Stimulated activated CD8-positive, alpha-beta memory T cell treated with anti-CD3 and anti-CD28 coated beads, Interleukin-4, amount 100 ng/mL, for 24 hours (primary cell): ENCODE measurements around the gene CHST15.

ENCODE experiments used
- DNase-seq: peaks from one replicate; pipeline ENCODE4 v3.0.0-alpha.2; 2020; ENCODE audit warnings: low read depth

Gene CHST15

DNA sequence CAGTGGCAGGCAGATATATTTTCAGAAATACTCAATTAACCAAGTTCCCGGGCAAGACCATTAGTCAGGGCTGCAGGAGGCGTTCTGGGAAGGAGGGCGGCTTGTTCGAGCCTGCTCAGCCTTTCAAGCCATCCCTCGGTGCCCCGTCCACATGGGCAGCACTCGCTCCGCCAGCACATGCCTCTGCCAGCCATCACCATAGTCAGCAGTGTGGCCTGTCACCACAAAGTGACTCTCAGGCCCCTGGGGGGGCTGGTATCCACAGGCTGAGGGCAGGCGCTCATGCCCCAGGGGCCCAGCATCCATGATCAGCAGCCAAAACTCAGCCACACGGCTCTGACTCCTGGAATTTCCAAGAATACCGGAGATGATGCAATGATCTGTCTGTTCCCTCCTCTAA lies 81.9 kb downstream of the CHST15 start:
- DNase-seq = no peak

DNA sequence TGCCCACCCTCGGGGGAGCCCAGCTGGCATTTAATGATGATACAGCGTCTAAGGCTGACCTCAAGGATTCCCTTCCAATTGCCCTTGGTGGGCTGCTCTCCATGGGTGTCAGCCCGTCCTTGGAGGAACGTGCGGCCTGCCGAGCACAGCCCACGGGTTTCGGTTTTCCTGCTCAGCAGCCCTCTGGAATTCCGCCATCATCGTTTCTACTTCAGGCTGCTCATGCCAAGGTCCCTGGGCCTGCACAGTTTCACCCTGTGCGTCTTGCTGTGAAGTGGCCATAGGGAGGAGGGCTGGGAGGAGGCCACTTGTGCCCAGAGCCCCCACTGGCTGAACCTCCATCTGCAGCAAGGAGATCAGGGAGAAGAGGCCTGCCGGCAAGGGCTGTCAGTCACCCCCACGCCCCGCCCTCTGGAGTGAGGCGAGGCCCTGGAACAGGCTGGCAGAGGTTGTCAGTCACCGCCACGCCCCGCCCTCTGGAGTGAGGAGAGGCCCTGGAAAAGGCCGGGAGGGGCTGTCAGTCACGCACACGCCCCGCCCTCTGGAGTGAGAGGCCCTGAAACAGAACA lies 82.8 kb downstream of the CHST15 start:
- DNase-seq = no peak

DNA sequence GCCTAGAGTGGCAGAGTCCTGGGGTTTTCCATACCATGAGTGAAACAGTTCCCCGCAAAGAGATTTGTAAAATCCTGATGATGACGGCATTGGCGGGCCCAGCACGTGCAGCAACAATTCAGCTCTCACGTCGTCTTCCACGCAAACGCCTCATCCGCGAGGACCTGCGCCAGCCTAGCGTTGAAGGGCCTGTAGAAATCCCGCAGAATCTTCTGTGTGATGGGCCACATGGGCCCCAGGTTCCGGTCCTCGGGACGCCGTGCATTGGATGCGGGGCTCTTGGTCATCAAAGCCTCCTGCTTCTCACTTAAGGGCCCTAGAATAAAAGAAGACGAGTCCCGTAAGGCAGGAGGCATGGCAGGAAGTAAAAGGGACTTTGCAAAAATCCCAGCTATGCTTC lies 83.4 kb downstream of the CHST15 start:
- no peak for DNase-seq

DNA sequence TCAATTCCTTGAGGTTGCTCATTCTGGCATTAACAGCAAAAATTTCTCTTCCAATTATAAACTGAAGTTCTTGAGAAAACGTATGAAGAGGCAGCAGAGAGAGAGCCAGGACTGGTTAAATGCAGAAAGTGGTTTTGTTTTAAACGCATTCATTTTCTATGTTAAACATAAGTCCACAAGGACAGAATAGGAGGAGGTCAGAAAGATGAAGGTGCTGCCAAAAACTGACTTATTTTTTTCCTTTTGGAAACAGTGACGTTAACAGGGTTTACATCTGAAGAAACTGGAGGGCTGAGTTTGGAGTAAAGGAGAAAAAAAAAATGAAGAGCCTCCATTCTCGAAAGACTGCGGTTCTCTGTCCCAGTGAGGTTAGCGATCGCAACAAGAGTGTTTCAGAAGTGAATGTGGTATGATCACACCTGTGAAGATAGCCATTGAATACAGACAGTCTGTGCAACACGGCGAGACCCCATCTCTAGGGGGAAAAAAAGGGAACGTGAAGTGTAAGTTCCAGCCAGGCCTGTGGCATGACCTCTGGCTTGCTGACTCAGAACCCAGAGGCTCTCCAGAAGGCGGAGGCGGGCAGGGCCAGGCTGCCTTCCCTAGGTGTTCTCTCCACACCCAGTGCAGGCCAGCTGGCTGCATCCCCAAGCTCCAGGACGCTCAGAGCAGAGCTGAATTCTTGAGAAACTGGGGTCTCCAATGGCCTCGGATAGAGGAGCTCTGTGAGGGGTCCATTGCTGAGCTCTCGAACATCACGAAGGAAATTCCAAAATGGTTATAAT lies 84.0 kb downstream of the CHST15 start:
- DNase-seq = no peak

DNA sequence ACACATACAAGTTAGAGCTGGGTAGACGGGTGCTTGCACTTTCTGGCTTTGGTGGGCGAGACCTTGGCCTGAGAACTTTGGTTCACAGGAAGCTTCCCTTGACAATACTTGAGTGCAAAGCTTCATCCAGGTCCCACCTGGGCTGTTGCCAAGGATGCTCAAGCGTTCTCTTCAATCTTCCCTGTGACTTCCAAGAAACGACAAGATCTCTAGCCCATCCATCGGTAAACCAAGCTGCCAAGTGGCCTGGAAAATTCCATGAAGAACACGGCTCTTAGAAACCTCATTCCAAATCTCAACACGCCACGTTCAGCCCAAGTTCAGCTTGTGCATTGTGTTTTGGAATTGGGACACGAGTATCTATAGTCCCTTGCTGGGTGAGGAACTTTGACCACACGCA lies 84.7 kb downstream of the CHST15 start:
- DNase-seq = no peak

DNA sequence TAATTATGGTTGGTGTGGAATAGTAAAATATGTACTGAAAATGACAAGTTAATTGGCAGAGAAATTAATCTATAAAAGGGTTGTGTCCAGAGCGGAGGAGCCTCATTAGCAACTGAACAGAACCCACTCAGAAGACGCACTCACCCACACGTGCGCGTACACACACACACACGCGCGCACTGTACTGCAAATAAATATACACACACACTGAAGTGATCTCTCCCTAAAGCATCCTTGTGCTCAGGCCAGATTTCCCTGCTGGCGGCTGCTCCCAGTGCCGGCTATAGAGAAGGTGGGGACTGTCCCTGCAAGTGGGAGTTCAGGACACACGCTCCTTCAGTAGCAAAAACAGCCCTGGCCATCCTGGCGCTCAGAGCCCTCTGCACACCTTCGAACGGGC lies 85.2 kb downstream of the CHST15 start:
- no peak for DNase-seq

DNA sequence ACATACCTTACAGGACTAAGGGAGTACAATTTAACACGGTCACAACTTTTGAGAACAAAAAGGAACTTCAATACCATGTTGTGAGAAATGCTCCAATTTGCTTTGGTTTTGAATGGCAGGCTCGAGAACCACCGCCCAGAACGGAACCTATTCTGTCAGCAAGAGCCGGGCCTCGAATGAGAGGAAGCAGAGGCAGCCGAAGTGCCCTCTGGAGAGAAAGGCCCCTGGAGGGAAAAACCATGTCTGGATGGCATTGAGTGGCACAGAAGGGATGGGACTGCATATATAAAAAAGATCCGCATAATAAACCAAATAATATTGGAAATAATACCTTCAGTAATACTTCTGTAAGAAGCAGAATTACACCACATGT lies 85.6 kb downstream of the CHST15 start:
- DNase-seq = no peak

DNA sequence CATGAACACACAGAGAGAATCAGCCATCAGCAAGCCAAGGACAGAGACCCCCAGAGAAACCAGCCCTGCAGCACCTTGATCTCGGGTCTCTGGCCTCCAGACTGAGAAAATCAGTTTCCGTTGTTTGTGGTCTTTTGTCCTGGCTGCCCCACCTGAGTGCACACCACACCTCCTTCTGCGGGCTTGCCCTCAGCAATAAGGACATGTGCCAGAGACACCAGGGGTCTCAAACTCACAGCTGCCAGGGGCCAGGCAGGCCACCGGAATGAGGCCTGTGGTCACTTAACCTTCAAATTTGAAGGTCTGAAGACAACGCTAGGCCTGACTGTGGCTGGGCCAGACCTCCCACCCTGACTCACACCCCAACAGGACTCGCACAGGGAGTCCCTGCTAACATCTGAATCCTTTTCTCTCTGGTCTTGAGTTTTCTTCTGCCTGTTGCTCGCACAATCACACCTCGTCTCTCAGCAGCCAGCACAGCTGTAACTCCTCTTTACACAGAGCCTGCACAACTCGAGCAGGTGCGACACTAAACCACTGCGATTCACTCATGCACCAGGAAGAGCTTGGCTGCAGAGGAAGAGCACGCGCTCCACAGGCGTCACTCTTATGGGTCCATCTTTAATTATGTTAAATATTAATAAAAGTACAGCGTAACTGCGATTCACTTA lies 86.2 kb downstream of the CHST15 start:
- DNase-seq = no peak

DNA sequence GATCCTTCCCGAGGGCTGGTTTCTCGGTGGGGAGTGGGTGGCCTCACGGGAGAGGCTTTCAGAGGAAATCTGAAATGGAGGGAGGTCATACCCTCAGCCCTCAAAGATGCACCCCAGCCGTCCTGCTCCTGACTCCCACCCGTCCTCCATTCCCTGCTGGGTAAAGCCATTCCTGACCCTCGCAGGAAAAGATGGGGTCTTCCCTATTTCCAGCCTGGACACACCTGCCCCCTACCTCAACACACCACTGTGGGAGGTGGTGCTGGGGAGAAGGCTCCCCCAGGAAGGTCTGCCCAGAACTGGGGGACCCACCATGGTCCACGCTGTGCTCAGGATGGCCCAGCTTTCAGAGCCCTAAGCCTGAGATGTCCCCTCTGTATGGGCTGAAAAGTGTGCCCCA lies 86.9 kb downstream of the CHST15 start:
- DNase-seq = no peak

DNA sequence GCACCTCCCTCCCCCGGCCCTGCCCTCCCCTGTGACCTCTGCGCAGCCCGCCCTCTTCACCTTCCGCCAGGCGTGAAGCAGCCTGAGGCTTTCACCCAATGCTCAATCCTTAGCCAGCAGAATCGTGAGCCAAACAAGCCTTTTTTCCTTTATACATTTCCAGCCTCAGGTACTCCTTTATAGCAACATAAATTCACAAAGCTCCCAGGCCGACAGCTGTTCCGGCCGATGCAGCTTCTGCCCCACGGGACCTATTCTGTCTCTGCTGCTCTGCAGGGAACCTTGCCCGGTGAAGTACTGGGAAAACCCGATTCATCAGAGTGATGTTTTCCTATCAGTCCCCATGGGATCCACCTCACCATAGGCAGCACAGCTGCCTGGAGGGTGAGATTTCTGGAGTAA lies 87.4 kb downstream of the CHST15 start:
- DNase-seq = no peak

DNA sequence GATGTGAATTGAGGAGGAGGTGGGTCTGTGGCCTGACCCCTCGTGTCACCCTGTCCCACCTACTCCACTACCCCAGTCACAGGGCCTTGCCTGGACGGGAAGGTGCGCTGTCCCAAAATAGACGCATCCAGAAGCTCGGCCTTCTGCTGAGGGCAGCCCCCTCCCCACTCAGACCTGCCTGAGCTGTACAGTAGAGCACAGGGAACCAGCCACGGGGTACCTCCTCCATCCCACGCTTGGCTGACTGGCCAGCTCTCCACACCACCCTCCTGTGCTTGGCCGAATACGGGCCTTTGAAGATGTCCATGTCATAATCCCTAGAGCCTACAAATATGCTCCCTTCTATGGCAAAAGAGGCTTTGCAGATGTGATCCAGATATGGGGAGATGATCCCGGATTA lies 88.3 kb downstream of the CHST15 start:
- no peak for DNase-seq

DNA sequence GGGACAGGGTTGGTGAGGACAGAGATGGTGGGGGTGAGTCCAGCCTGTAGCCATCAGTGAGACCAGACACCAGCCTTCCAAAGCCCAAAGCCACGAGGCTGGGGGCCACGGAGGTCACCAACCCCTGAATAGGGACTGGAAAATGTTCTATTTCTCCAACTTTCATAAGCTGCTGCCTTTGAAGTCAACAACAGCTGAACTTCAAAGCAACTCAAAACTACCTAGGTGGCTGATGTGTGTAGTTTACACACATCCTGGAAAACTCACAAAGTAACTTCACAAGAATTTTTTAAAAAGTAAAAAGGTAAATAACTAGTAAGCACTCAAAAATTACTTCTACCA lies 88.8 kb downstream of the CHST15 start:
- DNase-seq = no peak

DNA sequence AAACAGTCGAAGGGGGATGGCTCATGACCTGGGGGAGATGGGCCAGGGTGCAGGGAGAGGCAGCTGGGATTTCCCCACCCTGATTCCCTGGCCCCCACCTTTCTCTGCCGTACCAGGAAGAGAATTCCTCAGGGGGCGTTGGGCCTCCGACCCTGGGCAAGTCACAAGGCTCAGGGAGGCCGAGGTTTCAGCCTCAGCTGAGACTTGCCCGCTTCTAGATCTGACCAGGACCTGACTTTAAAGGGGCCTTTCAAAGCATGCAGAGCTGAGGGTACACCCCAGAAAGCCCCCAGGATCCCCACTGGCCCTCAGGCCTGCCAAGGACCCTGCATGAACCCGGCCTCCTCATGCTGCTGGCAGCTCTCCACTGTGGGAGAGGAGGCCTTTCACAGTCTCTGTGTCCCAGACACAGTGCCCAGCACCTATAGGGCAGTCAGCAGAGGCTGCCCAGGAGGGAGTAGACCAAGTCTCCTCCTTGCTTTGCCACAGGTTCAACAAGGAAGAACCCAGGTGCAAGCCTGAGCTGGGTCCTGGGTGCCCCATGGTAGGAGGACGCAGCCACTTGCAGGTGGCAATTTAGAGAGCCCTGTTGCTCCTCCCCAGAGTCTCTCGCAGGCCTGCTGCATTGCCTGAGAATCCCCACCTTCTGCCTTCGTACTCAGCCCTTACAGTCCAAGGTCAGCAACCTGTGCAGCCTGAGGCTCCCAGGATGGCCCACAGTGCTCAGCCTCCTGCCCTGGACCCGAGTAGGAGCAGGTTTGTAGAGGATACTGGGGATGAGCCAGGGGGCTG lies 89.3 kb downstream of the CHST15 start:
- DNase-seq = no peak

DNA sequence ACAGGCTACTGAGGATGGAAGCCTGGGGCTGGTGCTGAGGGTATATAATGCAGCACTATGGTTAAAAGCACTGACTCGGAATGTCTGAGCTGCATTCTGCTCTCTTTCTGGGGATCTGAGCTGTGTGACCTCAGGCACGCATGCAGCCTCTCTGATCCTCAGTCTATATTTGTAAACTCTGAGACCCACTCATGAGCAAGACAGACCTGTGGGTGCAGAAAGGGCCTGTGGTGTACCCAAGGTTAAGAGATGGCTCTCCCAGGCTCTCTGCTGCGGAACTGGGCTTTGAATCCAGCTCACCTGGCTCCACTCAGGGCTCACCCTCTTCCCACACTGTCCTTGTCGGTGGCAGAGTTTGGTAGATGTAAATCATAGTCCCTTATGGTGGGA lies 89.9 kb downstream of the CHST15 start:
- DNase-seq = no peak

DNA sequence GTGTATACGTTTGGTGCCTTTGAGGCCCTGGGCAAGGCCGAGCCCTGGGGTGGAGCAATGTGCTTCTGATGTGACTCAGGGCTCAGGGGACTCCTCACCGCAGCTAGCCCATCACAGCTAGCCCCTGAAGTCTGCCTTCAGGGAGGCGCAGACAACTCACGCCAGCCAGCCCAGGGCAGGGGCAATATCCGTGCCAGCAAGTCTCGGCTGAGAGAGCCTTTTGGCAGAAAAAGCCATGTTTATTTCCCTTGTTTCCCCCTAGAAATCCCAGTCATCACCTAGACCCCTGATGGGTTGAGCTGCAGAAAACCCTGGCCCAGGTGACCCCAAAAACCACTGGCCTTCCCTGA lies 90.4 kb downstream of the CHST15 start:
- DNase-seq = no peak

DNA sequence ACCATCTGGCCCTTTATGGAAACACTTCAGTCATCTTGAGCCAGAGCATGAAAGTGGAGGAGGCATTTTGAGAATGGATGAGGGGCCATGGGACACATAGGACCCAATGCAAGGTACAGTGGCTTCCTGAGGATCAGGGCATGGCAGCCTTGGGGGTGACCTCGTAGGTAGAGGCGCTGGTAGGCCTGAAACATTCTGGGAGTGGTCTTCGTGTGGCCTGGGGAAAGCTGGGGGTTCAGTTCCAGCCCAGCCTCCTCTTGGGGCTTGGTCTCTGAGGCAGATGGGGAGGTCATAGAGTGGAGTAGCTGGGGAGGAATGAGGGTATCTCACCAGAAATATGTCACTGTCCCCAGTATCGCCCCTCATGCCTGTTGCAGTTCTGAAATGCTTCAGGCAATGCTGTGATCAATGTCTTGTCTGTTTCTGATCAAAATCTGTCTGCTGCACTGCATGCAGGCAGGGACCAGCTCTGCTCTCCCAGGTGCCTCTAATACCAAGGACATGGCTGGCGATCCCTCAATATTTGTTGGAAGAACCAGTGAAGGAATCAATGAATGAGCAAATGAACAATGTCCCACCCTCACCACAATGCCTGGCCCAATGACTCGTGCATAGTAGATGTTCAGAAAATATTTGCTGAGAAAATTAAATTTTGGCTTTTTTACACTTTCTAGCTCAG lies 90.9 kb downstream of the CHST15 start:
- DNase-seq = no peak

DNA sequence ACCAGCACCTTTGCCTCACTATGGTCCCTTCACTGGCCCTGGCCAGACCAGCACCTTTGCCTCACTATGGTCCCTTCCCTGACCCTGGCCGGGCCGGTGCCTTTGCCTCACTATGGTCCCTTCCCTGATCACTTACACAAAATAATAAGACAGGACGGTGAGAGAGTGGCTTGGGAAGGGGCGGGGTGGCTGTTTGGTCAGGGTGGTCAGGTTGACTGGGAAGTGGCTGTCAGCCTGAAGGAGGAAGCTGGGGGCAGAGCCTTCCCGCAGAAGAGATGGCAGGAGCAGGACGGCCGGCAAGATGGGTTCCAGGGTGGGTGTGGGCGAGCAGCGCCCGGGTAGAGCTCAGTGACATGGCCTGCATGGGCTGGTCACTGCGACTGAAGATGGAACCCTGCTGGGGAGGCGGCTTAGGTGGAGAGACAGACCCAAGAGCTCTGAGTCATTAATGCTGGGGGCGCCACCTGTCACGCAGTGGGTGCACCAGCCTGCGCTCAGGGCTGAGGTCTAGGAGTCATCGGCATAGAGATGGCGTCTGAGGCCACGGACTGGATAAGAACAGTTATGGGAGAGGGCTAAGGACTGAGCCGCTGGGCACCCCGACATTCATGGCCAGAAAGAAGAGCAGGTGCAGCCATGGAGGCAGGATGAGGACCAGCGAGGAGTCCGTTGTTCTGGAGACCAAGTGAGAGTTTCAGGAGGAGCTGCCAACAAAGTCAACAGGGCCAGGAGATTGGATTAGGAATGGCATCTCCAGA lies 91.8 kb downstream of the CHST15 start:
- no peak for DNase-seq

DNA sequence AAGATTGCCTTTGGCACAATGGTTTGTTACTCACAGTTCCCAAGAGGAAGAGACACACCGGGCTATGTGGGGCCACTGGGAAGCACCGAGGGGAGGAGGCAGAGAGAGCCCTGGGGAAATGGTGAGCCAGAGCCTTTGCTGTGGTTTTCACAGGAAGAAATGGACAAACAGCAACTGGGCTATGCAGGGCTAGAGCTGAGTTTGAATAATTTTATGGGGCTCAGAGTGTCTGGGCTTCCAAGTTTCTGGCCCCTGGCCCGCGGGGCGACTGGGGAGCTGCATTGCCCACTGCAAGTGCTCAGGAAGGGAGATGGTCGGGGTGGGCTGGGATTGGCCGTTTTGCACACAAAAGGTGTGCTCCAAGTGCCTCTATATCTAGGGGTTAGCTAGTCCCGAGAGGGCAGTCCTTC lies 92.6 kb downstream of the CHST15 start:
- no peak for DNase-seq

DNA sequence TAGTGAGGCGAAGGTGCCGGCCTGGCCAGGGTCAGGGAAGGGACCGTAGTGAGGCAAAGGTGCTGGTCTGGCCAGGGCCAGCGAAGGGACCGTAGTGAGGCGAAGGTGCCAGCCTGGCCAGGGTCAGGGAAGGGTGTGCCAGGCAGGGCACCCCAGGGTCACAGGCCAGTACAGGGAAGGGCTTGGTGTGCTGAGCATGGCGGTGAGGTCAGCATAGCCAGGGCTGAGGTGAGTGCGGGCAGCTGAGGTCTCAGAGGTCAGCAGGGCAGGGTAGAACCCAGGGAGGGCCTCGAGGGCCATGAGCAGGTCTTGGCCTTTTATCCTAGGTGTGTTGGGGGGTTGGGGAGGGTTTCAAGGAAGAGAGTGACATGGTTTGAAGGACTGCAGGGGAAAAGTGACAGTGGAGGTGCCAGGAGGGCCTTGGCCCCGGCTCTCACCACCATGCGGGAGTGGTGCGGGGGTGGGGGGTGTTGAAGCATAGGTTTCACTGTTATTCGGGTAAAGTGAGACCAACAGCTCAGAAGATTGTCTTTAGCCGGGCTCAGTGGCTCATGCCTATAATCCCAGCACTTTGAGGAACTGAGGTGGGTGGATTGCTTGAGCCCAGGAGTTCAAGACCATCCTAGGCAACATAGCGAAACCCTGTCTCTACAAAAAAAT lies 93.3 kb downstream of the CHST15 start:
- no peak for DNase-seq

DNA sequence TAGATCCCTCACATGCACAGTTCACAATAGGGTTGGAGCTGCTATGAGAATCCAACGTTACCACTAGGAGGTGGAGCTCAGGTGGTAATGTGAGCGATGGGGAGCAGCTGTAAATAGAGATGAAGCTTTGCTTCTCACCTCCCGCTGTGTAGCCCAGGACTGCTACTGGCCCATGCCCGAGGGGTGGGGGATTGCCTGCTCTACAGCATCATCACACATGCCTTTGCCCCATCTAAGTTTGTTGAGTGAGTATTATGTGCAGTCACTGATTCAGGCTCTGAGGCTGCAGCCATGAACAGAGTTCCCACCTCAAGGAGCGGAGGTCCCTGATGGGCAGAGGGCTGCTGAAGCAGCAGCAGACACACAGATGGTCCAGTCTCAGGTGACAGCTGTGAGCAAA lies 94.1 kb downstream of the CHST15 start:
- DNase-seq = no peak
